ENCODE data around the gene PXDN.

Gene PXDN

GRCh38 chr2:1612391-1613077 lies 131.8 kb downstream of the PXDN start:
- Histone ChIP-seq H3K4me3 (no peak overlapping the region), H3K27ac (no peak overlapping the region)

DNA sequence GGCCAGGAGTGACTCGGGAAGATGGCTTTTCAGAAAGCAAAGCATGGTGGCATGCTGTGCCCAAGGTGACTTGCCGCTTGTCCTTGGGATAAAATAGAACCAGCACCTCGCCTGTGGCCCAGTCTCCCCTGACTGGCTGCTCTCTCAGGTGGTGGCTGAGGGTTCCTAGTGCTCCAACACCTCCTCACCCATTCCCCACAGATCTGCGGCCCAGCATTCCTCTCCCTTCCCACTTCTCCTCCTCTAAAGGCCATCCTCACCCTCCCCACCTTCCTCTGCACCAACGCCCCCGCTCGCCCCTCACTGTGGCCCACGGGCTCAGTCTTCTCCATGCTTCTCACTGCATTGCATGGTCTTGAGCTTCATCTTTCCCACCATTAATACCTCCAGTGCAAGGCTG lies 132.4 kb downstream of the PXDN start:
- no peak overlapping the region for H3K4me3 ChIP-seq
- no peak overlapping the region for H3K27ac ChIP-seq

- Histone ChIP-seq H3K4me3 (no peak overlapping the region), H3K27ac (no peak overlapping the region)
These were observed 134.2 kb downstream of the PXDN start for GRCh38 chr2:1610096-1610485.

GRCh38 chr2:1609485-1610095 lies 134.7 kb downstream of the PXDN start:
- Histone ChIP-seq H3K27ac (no peak overlapping the region), H3K4me3 (no peak overlapping the region)

GRCh38 chr2:1609040-1609439 lies 135.3 kb downstream of the PXDN start:
- H3K4me3 ChIP-seq, result no peak overlapping the region
- no peak overlapping the region for H3K27ac ChIP-seq

GRCh38 chr2:1607971-1608688 lies 136.2 kb downstream of the PXDN start:
- H3K27ac ChIP-seq, result no peak overlapping the region

DNA sequence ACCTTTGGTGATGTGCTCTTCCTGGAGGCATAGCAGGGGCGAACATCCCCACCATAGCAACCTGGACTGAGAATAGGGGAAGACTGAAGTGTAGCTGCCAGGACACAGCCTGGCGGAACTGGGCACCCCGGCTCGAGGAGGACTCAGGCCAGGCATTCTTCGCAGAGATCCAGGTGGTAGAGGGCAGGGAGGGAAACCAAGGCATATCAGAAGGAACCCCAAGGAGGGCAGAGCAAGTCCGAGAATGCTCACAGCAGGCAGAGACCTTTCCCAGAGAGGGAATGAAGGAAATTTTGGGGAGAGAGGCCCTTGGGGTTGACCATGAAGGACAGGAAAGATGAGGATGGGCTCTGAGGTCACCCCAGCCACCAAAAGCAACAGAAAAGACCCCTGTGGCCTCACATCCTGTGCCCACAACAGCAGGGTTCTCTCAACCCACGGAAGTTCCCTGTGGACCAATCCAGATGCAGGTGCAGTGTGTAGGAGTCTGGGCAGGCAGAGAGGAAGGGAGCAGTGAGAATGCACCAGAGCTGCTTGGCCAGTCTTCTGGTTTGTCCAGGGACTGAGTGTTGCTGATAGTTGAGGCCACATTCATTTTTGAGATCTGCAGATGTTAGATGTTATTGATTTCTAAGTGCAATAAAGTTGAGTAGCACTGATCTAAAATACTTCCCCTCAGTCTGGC lies 136.9 kb downstream of the PXDN start:
- Histone ChIP-seq H3K4me3 (no peak overlapping the region), H3K27ac (peak overlapping the region in 1 of 21 experiments; percentile 24)

More at GRCh38 chr2:1607971-1608688, 136.2 kb downstream of the PXDN start:
- no peak overlapping the region for H3K4me3 ChIP-seq

DNA sequence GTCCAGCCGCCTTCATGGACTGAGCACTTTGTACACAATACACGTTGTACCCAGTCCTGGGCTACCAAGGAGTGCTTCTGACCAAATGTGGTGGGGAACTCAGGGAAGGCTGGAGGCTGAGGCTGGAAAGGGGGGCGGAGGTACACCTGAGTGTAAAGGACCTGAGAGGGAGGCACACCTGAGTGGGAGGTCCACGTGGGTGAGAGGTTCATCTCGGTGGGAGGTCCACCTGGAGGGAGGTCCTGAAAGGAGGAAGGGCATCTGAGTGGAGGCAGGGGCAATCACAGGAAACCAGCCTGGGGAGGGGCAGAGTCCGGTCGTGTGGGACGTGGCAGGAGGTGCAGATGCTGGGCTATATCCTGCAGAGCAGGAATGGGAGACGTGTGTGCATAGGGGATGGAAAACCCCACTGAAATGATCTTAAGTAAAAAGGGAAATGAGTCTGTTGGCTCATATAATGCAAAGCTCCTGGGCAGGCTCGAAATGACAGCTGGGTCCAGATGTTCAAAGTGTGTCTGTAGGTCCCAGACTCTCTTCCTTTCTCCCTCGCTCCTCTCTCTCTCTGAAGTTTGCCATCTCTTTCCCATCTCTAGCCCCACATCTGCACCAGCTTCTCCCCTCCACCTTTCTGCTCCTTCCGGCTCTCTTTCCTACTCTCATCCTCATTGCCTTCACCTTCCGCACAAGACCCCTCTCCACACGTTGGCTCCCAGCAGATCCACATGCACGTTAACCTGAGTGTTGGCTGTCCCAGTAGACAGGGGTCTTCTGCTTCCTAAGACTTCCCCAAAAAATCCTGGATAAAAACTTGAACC lies 137.7 kb downstream of the PXDN start:
- H3K4me3 ChIP-seq, result no peak overlapping the region
- no peak overlapping the region for H3K27ac ChIP-seq

DNA sequence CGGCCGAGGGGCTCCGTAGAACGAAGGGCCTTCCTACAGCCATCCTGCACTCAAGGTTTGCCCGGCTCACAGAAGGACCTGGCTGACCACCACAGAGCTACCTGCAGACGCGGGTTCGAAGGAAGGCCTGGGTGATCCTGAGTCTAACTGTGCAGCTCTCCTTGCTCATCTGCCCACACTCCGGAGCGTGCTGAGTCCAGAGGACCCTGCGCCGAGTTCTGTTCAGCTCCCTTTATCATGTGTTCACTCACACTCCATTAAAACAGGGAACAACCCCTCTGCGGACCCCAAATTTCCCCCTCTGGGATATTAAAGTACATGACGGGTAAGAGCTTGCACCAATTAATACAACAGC lies 138.3 kb downstream of the PXDN start:
- H3K27ac ChIP-seq, result peak overlapping the region in 1 of 21 experiments; percentile 38

GRCh38 chr2:1605102-1606045 lies 138.9 kb downstream of the PXDN start:
- H3K4me3 ChIP-seq, result no peak overlapping the region
- peak overlapping the region in 3 of 21 experiments; percentile 11 to 46 (median 38) for H3K27ac ChIP-seq

More for the DNA sequence above, 138.3 kb downstream of the PXDN start:
- H3K4me3 ChIP-seq, result no peak overlapping the region

DNA sequence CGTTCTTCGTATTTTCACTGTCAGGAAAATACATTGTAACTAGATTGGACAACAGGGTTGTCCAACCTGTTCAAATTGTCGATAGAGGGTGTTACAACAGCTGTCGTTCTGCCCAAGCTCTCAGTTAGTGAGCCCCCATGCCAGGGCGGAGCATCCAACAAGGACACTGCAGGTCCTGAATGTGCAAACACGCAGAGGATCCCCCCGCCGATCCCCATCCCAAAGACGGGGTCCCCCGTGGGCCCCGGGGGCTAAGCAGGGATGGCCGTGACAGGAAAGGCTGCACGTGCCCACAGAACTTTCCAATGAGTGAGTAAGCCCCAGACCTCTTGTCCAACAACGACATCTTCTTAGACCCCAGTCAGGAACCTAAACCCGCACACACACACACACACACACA lies 140.8 kb downstream of the PXDN start:
- no peak overlapping the region for H3K27ac ChIP-seq
- H3K4me3 ChIP-seq, result no peak overlapping the region

DNA sequence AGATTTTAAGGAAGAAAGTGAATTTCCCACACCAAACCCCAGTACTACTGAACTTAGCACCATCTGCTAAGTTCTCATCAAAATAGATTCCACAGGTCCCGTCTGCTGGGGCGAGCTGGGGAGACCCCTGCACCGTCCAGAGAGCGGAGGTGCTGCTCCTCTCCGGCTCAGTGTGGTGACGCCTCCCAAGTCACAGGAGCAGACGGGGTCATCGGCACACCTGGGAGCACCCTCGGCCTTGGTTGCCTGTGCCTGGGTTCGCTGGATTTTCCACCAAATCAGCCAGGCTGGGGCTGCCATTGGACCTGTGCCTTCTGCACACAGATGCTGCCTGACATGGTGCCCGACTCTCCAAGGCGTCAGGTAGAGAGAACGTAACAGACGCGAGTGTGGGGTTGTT lies 141.3 kb downstream of the PXDN start:
- H3K27ac ChIP-seq, result no peak overlapping the region
- no peak overlapping the region for H3K4me3 ChIP-seq

GRCh38 chr2:1602278-1603010 lies 141.9 kb downstream of the PXDN start:
- no peak overlapping the region for H3K27ac ChIP-seq
- no peak overlapping the region for H3K4me3 ChIP-seq

- Histone ChIP-seq H3K4me3 (no peak overlapping the region), H3K27ac (no peak overlapping the region)
These were observed 142.6 kb downstream of the PXDN start for GRCh38 chr2:1601471-1602277.

DNA sequence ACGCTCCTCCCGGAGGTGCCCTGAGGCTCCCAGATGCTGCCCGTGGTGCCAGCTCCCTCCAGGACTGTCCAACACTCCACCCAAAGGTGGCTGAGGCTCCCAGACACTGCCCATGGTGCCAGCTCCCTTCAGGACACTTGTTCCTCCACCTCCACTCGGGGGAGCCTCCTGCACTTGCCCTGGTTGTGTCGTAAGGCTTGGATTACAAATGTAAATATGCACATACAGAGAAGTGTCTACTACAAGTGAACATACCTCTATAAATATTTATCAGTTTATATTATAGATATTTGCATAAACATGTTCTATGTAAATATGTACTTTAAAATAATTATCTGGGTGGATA lies 143.3 kb downstream of the PXDN start:
- Histone ChIP-seq H3K27ac (peak overlapping the region in 2 of 21 experiments; percentile 21 to 35), H3K4me3 (no peak overlapping the region)

DNA sequence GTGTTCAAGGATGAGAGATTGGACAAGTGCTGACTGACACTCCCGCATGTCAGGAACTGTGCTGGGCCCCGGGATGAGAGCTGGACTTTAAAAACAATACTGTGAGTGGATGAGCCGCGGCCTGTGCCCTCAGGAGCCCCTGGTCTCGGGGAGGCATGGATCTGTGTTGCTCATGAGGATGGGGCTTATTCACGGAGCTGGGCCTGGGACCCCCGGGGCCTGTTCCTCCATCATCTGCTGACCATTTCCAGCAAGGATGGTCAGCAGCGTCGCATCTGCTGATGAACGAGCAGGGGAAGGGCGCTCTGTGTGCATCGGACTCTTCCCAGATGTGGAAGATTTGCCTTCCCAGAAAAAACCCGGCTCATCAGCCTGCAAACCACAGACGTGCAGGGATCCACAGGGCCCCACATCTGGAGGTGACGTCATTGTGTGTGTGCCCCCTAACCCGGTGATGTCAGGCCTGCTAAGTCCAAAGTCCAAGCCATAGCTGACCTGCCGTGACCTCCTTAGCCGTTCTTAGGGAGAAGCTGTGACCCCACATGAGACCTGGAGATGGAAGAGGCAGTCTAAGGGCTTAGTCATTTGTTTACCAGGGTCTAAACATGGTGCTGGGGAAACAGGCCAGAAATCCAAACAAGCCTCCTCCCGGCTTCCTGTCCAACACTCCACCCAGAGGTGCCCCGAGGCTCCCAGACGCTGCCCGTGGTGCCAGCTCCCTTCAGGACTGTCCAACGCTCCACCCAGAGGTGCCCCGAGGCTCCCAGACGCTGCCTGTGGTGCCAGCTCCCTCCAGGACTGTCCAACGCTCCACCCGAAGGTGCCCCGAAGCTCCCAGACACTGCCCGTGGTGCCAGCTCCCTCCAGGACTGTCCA lies 143.9 kb downstream of the PXDN start:
- Histone ChIP-seq H3K4me3 (no peak overlapping the region), H3K27ac (peak overlapping the region in 2 of 21 experiments; percentile 21 to 35)

Data from skin epidermis (tissue), 12 donors.